HG03521 (cell line): ENCODE results near the gene FKBP9.

Experiments
- ATAC-seq: cut with Tn5 transposase; IDR thresholded peaks from one replicate; pipeline ENCODE4 v1.9.1; 2021; ENCODE audit warnings: mild to moderate bottlenecking, moderate library complexity; ENCODE audit not compliant: unreplicated experiment

Gene FKBP9

GRCh38 chr7:33054261-33054964 lies 97.2 kb downstream of the FKBP9 start:
- no peak for ATAC-seq

- no peak for ATAC-seq
Observed at GRCh38 chr7:33055158-33055557, 97.9 kb downstream of the FKBP9 start.
